ENCODE data around the gene CTSL.

Gene CTSL

GRCh38 chr9:87725900-87726709, at the start of gene CTSL:
TSS of gene CTSL (plus strand) at chr9:87726119. CDS start at chr9:87727604, 1,485 bp downstream.
- DNase-seq (ENCODE audit: extremely low read depth, low read depth) = peak; percentile 74
- peak; percentile 22 for TF ChIP-seq CTCF (IDR thresholded peaks at IDR 0.05; ENCODE audit: low read depth, low read length)

GRCh38 chr9:87676976-87677775, 48.7 kb upstream of the CTSL start:
- TF ChIP-seq CTCF (IDR thresholded peaks at IDR 0.05; ENCODE audit: low read depth, low read length) = no peak
- no peak for DNase-seq (ENCODE audit: extremely low read depth, low read depth)

GRCh38 chr9:87677776-87678587, 47.9 kb upstream of the CTSL start:
- no peak for TF ChIP-seq CTCF (IDR thresholded peaks at IDR 0.05; ENCODE audit: low read depth, low read length)
- DNase-seq (ENCODE audit: extremely low read depth, low read depth) = no peak

GRCh38 chr9:87678650-87679355, 47.1 kb upstream of the CTSL start:
- TF ChIP-seq CTCF (IDR thresholded peaks at IDR 0.05; ENCODE audit: low read depth, low read length) = peak; percentile 88
- peak; percentile 37 for DNase-seq (ENCODE audit: extremely low read depth, low read depth)

- TF ChIP-seq CTCF (IDR thresholded peaks at IDR 0.05; ENCODE audit: low read depth, low read length) = no peak
- no peak for DNase-seq (ENCODE audit: extremely low read depth, low read depth)
Measured at GRCh38 chr9:87681271-87682061, 44.5 kb upstream of the CTSL start.

GRCh38 chr9:87682085-87682484, 43.8 kb upstream of the CTSL start:
- no peak for TF ChIP-seq CTCF (IDR thresholded peaks at IDR 0.05; ENCODE audit: low read depth, low read length)
- DNase-seq (ENCODE audit: extremely low read depth, low read depth) = no peak

All from AG09319 (cell line).